Measurements from ENCODE around the gene PRKN.
A peak's percentile ranks its signal among the peaks of the same experiment; 100 is the strongest.

PRKN gene

GRCh38 chr6:161389756-161390155 lies 1337.8 kb downstream of the PRKN start:
- no peak for DNase-seq

DNA sequence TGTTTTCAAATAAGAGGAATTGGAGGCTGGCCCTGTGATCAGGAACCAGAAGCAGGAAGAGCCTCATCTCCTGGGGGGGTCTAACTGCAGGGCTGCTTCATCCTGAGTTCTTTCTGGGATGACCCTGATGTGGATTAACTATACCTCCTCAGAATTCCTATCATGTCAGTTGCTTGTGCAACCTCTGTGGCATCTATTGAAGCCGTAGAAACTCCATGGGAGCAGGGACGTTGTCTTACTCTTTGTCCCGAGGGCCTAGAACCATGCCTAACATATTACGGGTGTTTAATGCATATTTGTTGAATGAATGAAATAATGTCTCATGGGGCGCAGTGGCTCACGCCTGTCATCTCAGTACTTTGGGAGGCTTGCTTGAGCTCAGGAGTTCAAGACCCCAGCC lies 1343.6 kb downstream of the PRKN start:
- no peak for DNase-seq

DNA sequence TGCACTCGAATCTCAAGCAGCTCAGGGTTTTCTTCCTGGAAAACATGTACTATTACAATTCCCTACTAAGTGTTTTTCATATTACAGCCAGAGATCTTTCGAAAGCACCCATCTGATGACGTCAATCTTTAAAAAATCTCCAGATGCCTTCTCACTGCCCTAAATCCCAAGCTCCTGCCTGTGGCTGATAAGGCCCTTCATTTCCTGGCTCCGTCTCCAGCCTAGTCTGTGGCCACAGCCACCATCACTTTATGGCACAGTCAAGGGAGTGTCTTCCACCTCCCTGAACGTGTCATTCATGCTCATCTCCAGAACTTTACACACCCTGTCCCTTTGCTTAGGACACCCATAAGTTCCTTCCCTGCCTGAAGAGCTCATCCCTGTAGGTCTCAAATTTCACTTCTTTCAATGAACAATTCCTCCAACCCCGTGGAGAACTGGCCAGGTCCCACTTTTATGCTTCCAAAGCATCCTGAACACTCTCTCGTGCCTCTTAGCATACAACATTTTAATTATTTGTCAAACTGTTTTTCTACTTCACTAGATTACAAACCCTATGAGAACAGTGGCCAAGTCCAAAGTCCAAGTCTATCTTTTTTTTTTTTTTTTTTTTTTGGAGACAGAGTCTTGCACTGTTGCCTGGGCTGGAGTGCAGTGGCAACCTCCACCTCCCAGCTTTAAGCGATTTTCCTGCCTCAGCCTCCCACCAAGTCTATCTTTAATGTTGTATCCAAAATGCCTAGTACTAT lies 1347.6 kb downstream of the PRKN start:
- no peak for DNase-seq

- DNase-seq: no peak
Observed at GRCh38 chr6:161378115-161378514, 1349.5 kb downstream of the PRKN start.

DNA sequence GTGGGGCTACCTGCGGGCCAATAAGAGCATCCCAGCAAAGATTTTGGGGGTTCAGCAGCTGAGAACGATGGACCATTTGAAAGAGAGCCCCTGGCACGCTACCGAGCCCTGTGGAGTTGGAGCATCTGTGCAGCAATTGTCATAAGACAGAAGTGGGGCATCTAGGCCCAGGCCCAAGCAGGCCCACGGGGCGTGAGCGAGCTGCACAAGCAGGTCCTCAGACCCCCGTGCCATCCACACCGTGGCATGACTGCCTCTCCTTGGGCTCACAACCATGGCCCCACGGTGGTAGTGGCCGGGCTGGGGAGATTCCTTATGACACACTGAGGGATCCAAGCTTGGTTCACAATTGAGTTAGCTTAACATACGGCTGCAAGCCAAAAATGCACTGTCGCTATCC lies 1350.5 kb downstream of the PRKN start:
- DNase-seq: no peak

GRCh38 chr6:161376367-161376766 lies 1351.2 kb downstream of the PRKN start:
- DNase-seq: no peak

DNA sequence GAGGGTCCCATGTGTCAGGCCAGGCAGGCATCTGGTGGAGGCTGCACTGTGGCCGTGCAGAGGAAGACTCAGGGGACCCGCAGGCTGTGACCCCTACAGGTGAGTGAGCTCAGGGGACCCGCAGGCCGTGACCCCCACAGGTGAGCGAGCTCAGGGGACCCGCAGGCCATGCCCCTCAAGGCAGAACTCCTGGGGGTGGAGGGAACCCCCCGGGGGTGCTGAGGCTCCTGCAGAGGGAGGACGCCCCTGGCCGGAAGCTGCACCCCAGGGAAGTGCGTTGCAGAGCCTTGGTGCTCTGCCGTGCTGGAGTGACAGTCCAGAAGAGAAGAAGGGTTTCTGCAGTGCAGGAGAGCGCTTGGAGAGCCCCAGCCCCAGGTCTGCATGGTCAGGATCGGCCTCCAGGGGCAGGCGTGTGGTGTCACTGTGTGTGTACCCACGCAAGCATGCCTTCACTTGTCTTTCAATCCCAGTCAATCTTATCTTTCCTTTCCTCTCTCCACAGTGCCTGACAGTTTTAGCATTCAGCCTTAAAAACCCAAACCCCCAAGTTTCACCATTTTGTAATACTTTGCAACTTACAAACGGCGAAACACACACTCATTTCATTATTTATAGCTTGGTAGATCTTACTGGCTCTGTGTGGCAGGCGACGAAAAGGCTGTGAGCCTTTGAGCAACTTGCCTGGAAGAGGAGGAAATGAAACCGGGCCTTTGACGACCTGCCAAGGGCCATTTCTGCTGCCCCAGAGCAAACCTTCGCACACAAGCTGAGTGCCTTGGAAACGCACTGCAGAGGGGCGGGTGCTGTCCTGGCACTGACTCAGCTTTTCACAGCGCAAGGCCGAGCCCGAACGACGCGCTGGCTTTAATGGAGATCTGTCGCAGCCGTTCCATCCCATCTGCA lies 1352.3 kb downstream of the PRKN start:
- DNase-seq: peak; percentile 64

DNA sequence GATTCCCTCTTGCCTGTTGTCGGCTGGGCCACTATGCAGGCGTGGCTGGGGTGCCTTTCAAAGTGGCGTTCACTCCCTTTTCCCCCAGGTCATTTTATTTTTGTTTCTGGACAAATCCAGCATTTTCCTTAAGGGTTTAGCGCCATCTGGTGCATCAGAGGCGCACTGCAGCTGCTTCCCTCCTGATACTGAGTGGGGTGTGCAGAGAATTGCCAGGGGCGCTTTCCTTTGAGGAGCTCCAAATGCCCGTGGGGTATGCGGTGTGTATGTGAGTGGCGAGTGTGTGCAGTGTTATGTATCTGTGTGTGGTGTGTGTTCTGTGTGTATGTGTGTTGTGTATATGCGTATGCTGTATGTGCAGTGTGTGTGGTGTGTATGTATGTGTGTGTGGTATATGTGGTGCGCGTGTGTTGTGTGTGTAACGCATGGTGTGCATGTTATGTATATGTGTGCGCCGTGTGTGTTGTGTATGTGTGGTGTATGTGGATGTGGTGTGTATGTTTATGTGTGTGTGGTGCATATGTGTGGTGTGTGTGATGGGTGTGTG lies 1353.6 kb downstream of the PRKN start:
- peak; percentile 80 for DNase-seq

DNA sequence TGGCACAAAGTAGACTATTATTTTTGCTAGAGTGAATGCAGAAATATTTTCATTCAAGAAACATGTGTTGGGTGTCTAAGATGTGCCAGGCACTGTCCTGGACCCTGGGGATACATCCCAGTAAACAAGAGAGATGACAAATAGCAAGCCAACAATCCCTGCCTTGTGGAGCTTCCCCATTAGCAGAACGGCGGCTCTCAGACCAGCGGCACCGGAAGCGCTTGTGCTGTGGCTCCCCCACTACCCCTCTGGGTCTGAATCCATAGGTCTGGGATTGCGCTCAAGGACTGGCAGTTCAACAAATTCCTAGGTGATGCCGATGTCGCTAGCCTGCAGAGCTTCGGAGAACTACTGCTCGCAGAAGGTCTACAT lies 1355.2 kb downstream of the PRKN start:
- no peak for DNase-seq

- DNase-seq: peak; percentile 85
Observed at GRCh38 chr6:161370880-161371279, 1356.7 kb downstream of the PRKN start.

DNA sequence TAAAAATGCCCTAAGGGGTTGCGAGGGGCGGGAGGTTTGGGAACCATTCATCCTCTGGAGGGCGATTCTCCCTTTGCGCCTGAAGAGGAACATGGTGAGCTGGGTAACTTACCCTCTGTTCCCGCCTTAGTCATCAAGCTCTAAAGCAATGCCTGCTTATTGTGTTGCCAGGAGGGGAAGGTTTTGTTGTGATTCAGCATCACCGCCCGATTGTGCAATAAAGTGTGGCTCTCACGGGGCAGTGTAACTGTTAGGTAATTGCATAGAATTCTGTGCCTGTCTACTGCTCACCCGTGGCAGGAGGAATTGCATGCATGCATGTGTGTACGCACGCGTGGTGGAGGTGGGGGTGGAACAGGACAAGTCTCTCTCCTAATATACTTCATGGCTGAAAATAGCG lies 1358.2 kb downstream of the PRKN start:
- DNase-seq: no peak

DNA sequence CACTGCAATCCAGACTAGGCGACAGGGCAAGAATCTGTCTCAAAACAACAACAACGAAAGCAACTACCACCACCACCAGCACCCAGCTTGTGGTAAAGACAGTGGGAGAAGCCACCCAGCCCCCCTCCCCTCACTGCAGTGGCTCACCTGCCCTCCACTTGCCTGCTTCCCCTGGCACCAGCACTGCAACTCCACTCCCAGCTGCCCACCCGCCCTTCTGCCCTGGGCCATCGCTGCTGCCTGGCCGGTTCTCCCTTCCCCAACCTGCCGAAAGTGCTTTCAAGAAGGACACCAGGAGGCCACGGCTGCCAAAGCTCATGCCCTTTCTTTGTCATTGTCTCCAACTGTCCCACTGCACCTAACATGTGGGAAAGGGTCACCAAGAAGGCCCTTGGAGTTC lies 1359.1 kb downstream of the PRKN start:
- DNase-seq: no peak

DNA sequence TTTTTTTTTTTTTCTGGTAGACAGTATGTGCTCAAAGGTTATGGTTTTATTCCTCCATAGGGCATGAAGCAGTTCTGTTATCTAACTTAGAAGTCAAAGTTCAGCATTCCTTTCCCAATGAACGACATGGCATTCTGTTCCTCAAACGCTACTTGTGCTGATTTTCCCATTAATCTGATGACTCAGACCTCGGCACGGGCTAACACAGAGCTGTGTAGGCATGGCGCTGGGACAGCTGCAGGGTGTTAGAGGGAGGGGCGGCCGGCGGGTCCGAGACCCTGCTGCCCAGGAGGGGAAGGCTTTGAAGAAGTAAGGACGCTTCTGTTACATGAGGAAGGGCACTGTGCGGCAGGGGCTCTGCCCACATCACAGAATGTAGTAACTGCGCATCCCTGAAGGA lies 1360.1 kb downstream of the PRKN start:
- no peak for DNase-seq

GRCh38 chr6:161366301-161366923 lies 1361.2 kb downstream of the PRKN start:
- DNase-seq: no peak

DNA sequence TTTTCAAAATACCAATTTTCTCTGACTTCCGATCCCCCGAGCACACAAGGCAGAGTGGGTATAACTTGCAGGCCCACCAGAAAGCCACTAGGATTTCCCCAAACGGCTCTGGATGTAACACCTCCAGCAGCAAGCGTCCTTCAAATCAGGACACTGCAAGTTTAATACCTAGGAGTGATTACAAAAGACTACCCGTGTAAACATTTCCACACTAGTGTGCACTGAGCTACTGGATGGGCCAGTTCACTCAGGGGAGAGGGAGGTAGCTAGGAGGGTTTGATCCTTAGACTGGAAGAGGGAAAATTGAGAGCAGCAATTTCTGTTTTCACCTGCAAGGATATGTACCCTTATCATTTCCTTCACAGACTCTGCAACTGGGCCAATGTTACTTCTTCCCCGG lies 1361.9 kb downstream of the PRKN start:
- DNase-seq: no peak

GRCh38 chr6:161363286-161363685 lies 1364.3 kb downstream of the PRKN start:
- DNase-seq: no peak

GRCh38 chr6:161362266-161362665 lies 1365.3 kb downstream of the PRKN start:
- no peak for DNase-seq

DNA sequence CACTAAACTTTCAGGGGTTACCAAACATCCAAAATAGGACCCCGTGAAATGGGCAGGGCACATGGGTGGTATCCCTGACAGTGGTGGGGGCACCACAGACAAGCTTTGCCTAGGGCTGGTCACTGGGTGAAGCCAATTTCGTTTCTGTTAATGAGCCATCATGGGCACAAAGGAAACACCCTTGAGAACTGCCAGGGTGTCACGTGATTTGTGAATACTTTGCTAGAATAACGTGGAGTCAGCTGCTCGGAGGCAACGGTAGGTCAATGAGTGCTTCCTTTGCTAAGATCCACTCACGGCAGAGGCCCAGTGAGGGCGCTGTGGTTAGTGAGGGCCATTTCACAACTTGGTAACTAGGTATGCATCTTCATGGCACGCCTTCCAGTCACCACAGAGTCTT lies 1366.0 kb downstream of the PRKN start:
- DNase-seq: no peak

- no peak for DNase-seq
Observed at GRCh38 chr6:161360520-161360919, 1367.0 kb downstream of the PRKN start.

DNA sequence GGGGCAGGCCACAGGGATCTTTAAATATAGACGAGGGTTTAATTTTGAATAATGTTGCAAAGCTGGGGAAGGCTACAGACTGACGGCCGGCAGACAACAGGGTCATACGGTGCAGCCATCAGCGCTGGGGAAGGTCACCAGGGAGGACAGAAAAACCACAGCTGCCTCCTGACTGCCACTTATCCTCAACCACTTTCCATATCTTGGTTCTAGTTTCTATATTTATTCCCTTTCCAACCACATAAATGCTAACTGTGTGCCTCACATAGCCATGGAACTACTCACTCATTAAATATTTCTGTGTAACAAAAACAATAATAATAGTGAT lies 1368.0 kb downstream of the PRKN start:
- no peak for DNase-seq

- DNase-seq: no peak
Observed at GRCh38 chr6:161356167-161356854, 1371.3 kb downstream of the PRKN start.

GRCh38 chr6:161355696-161356095 lies 1371.9 kb downstream of the PRKN start:
- no peak for DNase-seq

DNA sequence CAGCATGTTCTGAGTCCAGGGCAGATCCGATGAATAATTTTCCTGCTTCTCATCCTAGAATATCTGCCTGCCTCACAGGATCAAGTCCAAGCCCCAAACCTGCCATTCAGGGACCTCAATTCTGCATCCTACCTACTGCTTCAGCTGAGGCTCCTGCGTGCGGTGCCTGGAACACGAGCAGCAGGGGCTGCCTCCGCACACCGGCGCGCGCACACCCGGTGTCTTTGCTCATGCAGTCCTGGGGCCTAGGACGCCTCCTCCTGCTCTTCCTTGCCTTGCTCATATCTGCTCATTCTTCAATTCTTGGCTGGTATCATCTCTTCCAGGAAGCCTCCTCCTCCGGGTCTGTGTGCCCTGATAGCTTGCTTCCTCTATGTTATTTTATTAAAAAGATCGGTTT lies 1372.6 kb downstream of the PRKN start:
- no peak for DNase-seq
